WTC11 (cell line): Measurements from ENCODE around the gene C1orf115. TPM values are rescaled to one million over a fixed set of nuclear protein-coding genes. Genes with fewer than 3 reads are reported as not detected.

ENCODE experiments used
- ATAC-seq: fragments of 200-7000 bp; cut with Tn5 transposase; 2 replicates; pipeline ENCODE4 v1.10.0; 2021; ENCODE audit warnings: mild to moderate bottlenecking, moderate library complexity
- CTCF ChIA-PET: fragments of 300-600 bp; sonication (Branson Sonifier 250); formaldehyde crosslinking; loops from one replicate; lab custom pipeline; 2021; ENCODE audit warnings: antibody characterized with exemption; lab: Charles Lee
- POLR2A ChIA-PET: fragments of 350-600 bp; sonication (Branson Sonifier 250); formaldehyde crosslinking; loops from one replicate; lab custom pipeline; 2021; ENCODE audit warnings: antibody characterized with exemption; lab: Charles Lee
- DNase-seq: peaks from one replicate; pipeline ENCODE4 v3.0.0; 2021; ENCODE audit warnings: low spot score
- H3K27ac Mint-ChIP-seq: 2 replicates; pipeline ENCODE4 v1.8.0; 2021; ENCODE audit warnings: mixed read lengths
- H3K27me3 Mint-ChIP-seq: 2 replicates; pipeline ENCODE4 v1.8.0; 2021; ENCODE audit warnings: low read depth, mild to moderate bottlenecking, moderate library complexity, mixed read lengths
- H3K36me3 Mint-ChIP-seq: 2 replicates; pipeline ENCODE4 v1.8.0; 2021; ENCODE audit warnings: mixed read lengths
- H3K4me1 Mint-ChIP-seq: 2 replicates; pipeline ENCODE4 v1.8.0; 2022; ENCODE audit warnings: mixed read lengths
- H3K4me3 Mint-ChIP-seq: 2 replicates; pipeline ENCODE4 v1.8.0; 2021; ENCODE audit warnings: mild to moderate bottlenecking, moderate library complexity, mixed read lengths
- H3K9me3 Mint-ChIP-seq: 2 replicates; pipeline ENCODE4 v1.8.0; 2021; ENCODE audit warnings: mixed read lengths
- AFF4 ChIP-seq: sonication (generic); formaldehyde crosslinking; IDR thresholded peaks from 2 replicates; pipeline ENCODE4 v1.8.1; 2023; ENCODE audit warnings: mild to moderate bottlenecking, missing genetic modification reagents, borderline replicate concordance
- AR ChIP-seq: fragments of 250-450 bp; sonication (Bioruptor Pico); IDR thresholded peaks from 2 replicates; pipeline ENCODE4 v1.9.0; 2021; ENCODE audit warnings: mild to moderate bottlenecking
- ATF1 ChIP-seq: sonication (generic); formaldehyde crosslinking; IDR thresholded peaks from 2 replicates; pipeline ENCODE4 v1.8.1; 2023; ENCODE audit warnings: mild to moderate bottlenecking, moderate library complexity, missing genetic modification reagents
- ATF2 ChIP-seq: sonication (generic); formaldehyde crosslinking; IDR thresholded peaks from 2 replicates; pipeline ENCODE4 v1.8.1; 2022; ENCODE audit warnings: low read depth, missing genetic modification reagents, borderline replicate concordance
- EMX1 ChIP-seq: fragments of 250-450 bp; sonication (Bioruptor Pico); IDR thresholded peaks from 2 replicates; pipeline ENCODE4 v1.8.0; 2021; ENCODE audit warnings: mild to moderate bottlenecking
- GRHL2 ChIP-seq: fragments of 250-450 bp; sonication (Bioruptor Pico); IDR thresholded peaks from 2 replicates; pipeline ENCODE4 v1.8.0; 2022; ENCODE audit warnings: mild to moderate bottlenecking, moderate library complexity; ENCODE audit not compliant: insufficient replicate concordance, severe bottlenecking
- HMGXB4 ChIP-seq: sonication (generic); formaldehyde crosslinking; IDR thresholded peaks from 2 replicates; pipeline ENCODE4 v1.8.1; 2023; ENCODE audit warnings: mild to moderate bottlenecking, moderate library complexity, missing genetic modification reagents
- MLX ChIP-seq: sonication (generic); formaldehyde crosslinking; IDR thresholded peaks from 2 replicates; pipeline ENCODE4 v1.8.1; 2023; ENCODE audit warnings: mild to moderate bottlenecking, missing genetic modification reagents, moderate library complexity
- MXD4 ChIP-seq: fragments of 250-450 bp; sonication (Bioruptor Pico); IDR thresholded peaks from 2 replicates; pipeline ENCODE4 v1.8.0; 2021; ENCODE audit warnings: mild to moderate bottlenecking, moderate library complexity, borderline replicate concordance
- NR2C2 ChIP-seq: sonication (generic); formaldehyde crosslinking; IDR thresholded peaks from 2 replicates; pipeline ENCODE4 v1.8.0; 2022; ENCODE audit warnings: mild to moderate bottlenecking, missing genetic modification reagents
- RELA ChIP-seq: sonication (generic); formaldehyde crosslinking; IDR thresholded peaks from 2 replicates; pipeline ENCODE4 v1.8.1; 2022; ENCODE audit warnings: missing genetic modification reagents, mild to moderate bottlenecking, borderline replicate concordance
- TCF7 ChIP-seq: sonication (generic); formaldehyde crosslinking; IDR thresholded peaks from 2 replicates; pipeline ENCODE4 v1.8.0; 2022; ENCODE audit warnings: mild to moderate bottlenecking, low read depth, missing genetic modification reagents, moderate library complexity
- ZMAT4 ChIP-seq: fragments of 250-450 bp; sonication (Bioruptor Pico); IDR thresholded peaks from 2 replicates; pipeline ENCODE4 v1.9.0; 2021; ENCODE audit warnings: mild to moderate bottlenecking
- ZNF219 ChIP-seq: sonication (generic); formaldehyde crosslinking; IDR thresholded peaks from 2 replicates; pipeline ENCODE4 v1.8.0; 2023; ENCODE audit warnings: missing genetic modification reagents, mild to moderate bottlenecking, borderline replicate concordance
- ZNF232 ChIP-seq: sonication (generic); formaldehyde crosslinking; IDR thresholded peaks from 2 replicates; pipeline ENCODE4 v1.8.0; 2022; ENCODE audit warnings: mild to moderate bottlenecking, missing genetic modification reagents
- ZNF263 ChIP-seq: sonication (generic); formaldehyde crosslinking; IDR thresholded peaks from 2 replicates; pipeline ENCODE4 v1.8.1; 2022; ENCODE audit warnings: low read depth, mild to moderate bottlenecking, moderate library complexity, missing genetic modification reagents
- ZNF317 ChIP-seq: sonication (generic); formaldehyde crosslinking; IDR thresholded peaks from 2 replicates; pipeline ENCODE4 v1.8.1; 2023; ENCODE audit warnings: low read depth, mild to moderate bottlenecking, moderate library complexity, missing genetic modification reagents, borderline replicate concordance
- total RNA-seq: library from RNA; stranded (reverse); gene quantifications from 3 replicates; pipeline ENCODE4 v1.2.3, GENCODE V29; 2021

The C1orf115 gene
- total RNA-seq, 1 experiment from 2014 or later: 10.0 TPM

GRCh38 chr1:220699044-220699443 lies 8.9 kb downstream of the C1orf115 start (continued):
- TF ChIP-seq ATF2 (CRISPR knock-in tag) (no peak), AR (CRISPR knock-in tag) (no peak), NR2C2 (no peak), MLX (no peak), RELA (no peak)

GRCh38 chr1:220700556-220701179 lies 10.5 kb downstream of the C1orf115 start:
- peak; percentile 78 for ATAC-seq
- DNase-seq: no peak

GRCh38 chr1:220701974-220702373 lies 11.8 kb downstream of the C1orf115 start:
- ATAC-seq: no peak
- Mint-ChIP-seq H3K9me3 (no peaks in the 10 kb centered on the region), H3K27me3 (no peaks in the 10 kb centered on the region; the same call in 1 of the 2 replicates), H3K27ac (no peak overlapping the region), H3K36me3 (no peaks in the 10 kb centered on the region), H3K4me3 (no peak overlapping the region), H3K4me1 (peaks cover 47% of the 10 kb centered on the region)
- DNase-seq: no peak
- ChIA-PET POLR2A (no interaction called here), CTCF (interaction anchor here (1.5 to 4.9 kb wide), 2 partner anchors 31 to 73 kb away, joined by 3 to 34 read pairs; no protein-coding TSS in a partner anchor)
- TF ChIP-seq ZNF317 (CRISPR knock-in tag) (no peak), MXD4 (no peak), AR (CRISPR knock-in tag) (no peak), ZNF232 (CRISPR knock-in tag) (no peak), TCF7 (CRISPR knock-in tag) (no peak), AFF4 (no peak), ZMAT4 (CRISPR knock-in tag) (no peak), EMX1 (no peak)

More at GRCh38 chr1:220700556-220701179, 10.5 kb downstream of the C1orf115 start:
- H3K4me1 Mint-ChIP-seq: peaks cover 41% of the 10 kb centered on the region
- no peaks in the 10 kb centered on the region for H3K9me3 Mint-ChIP-seq
- H3K27me3 Mint-ChIP-seq: no peaks in the 10 kb centered on the region; the same call in 1 of the 2 replicates
- POLR2A ChIA-PET: no interaction called here
- H3K27ac Mint-ChIP-seq: no peak overlapping the region
- no peak for TF ChIP-seq HMGXB4 (CRISPR knock-in tag)
- TF ChIP-seq MXD4: no peak
- TF ChIP-seq ZNF219: no peak
- no peak for TF ChIP-seq ATF1
- TF ChIP-seq ZNF263 (CRISPR knock-in tag): no peak
- TF ChIP-seq GRHL2 (CRISPR knock-in tag): no peak
- TF ChIP-seq, all 79 proteins: peak for 0
- no peaks in the 10 kb centered on the region for H3K36me3 Mint-ChIP-seq
- H3K4me3 Mint-ChIP-seq: no peak overlapping the region
- CTCF ChIA-PET: interaction anchor here (1.0 to 4.9 kb wide), 3 partner anchors 26 to 75 kb away, joined by 3 to 34 read pairs (median 4); no protein-coding TSS in a partner anchor
